Liver (tissue), 9 donors: Measurements from ENCODE around the gene PRND. TPM values are rescaled to one million over a fixed set of nuclear protein-coding genes. Genes with fewer than 3 reads are reported as not detected.

Source experiments
- DNase-seq: peaks from one replicate; pipeline ENCODE4 v3.0.0-alpha.2; 2017; ENCODE audit warnings: low spot score
- H3K27ac ChIP-seq, 2 donors: one replicate each; pipeline ENCODE4 v1.7.0; 2013; ENCODE audit warnings: inconsistent platforms in 2 of 2, low read length in 2 of 2, control low read depth in 1 of 2, low read depth in 1 of 2, mild to moderate bottlenecking in 1 of 2
- H3K27me3 ChIP-seq, 4 donors: one replicate each; pipeline versions ENCODE4 v1.6.1 to v1.7.0; 2013; ENCODE audit warnings: low read length in 3 of 4, inconsistent platforms in 1 of 4, mild to moderate bottlenecking in 1 of 4, moderate library complexity in 1 of 4; ENCODE audit not compliant: control insufficient read depth in 4 of 4, insufficient read depth in 4 of 4
- H3K36me3 ChIP-seq, 4 donors: one replicate each; pipeline versions ENCODE4 v1.6.1 to v1.7.0; 2013; ENCODE audit warnings: low read length in 3 of 4, mild to moderate bottlenecking in 3 of 4, low read depth in 1 of 4, moderate library complexity in 1 of 4; ENCODE audit not compliant: control insufficient read depth in 4 of 4, insufficient read depth in 3 of 4
- H3K4me1 ChIP-seq, 4 donors: one replicate each; pipeline versions ENCODE4 v1.6.1 to v1.7.0; 2013; ENCODE audit warnings: low read length in 3 of 4, mild to moderate bottlenecking in 3 of 4, moderate library complexity in 1 of 4; ENCODE audit not compliant: control insufficient read depth in 4 of 4, insufficient read depth in 4 of 4
- H3K4me3 ChIP-seq, 3 donors: one replicate each; pipeline versions ENCODE4 v1.6.1 to v1.7.0; 2013; ENCODE audit warnings: low read length in 3 of 3, control low read depth in 1 of 3, low read depth in 1 of 3, mild to moderate bottlenecking in 1 of 3
- H3K9ac ChIP-seq, 2 donors: one replicate each; pipeline ENCODE4 v1.7.0; 2013; ENCODE audit warnings: low read length in 2 of 2, mild to moderate bottlenecking in 2 of 2, moderate library complexity in 2 of 2, control low read depth in 1 of 2, low read depth in 1 of 2
- H3K9me3 ChIP-seq, 4 donors: one replicate each; pipeline versions ENCODE4 v1.6.1 to v1.7.0; 2013; ENCODE audit warnings: low read length in 3 of 4; ENCODE audit not compliant: control insufficient read depth in 4 of 4
- EGR1 ChIP-seq, 2 donors: IDR thresholded peaks; 2 replicates each; pipeline ENCODE4 v1.6.1; 2016 to 2018; ENCODE audit warnings: antibody characterized with exemption in 2 of 2, low read depth in 2 of 2
- FOXA2 ChIP-seq: IDR thresholded peaks from 2 replicates; pipeline ENCODE4 v1.6.1; 2016; ENCODE audit warnings: antibody characterized with exemption
- GABPA ChIP-seq, 2 donors: IDR thresholded peaks in 1 of 2; conservative IDR thresholded peaks in 1 of 2; 2 replicates each; pipeline ENCODE4 v1.6.1; 2016; ENCODE audit warnings: antibody characterized with exemption in 2 of 2, mild to moderate bottlenecking in 1 of 2, moderate library complexity in 1 of 2
- HNF4G ChIP-seq: IDR thresholded peaks from 2 replicates; pipeline ENCODE4 v1.6.1; 2016; ENCODE audit warnings: antibody characterized with exemption
- JUND ChIP-seq, 2 donors: IDR thresholded peaks; 2 replicates each; pipeline ENCODE4 v1.6.1; 2016; ENCODE audit warnings: antibody characterized with exemption in 2 of 2
- NR2F2 ChIP-seq: IDR thresholded peaks from 2 replicates; pipeline ENCODE4 v1.6.1; 2016; ENCODE audit warnings: antibody characterized with exemption
- RAD21 ChIP-seq, 2 donors: IDR thresholded peaks; 2 replicates each; pipeline ENCODE4 v1.6.1; 2016; ENCODE audit warnings: antibody characterized with exemption in 2 of 2, mild to moderate bottlenecking in 2 of 2
- SP1 ChIP-seq: IDR thresholded peaks from 2 replicates; pipeline ENCODE4 v1.6.1; 2018; ENCODE audit warnings: antibody characterized with exemption, mild to moderate bottlenecking
- TAF1 ChIP-seq: conservative IDR thresholded peaks from 2 replicates; pipeline ENCODE4 v1.6.1; 2016; ENCODE audit warnings: antibody characterized with exemption, mild to moderate bottlenecking
- YY1 ChIP-seq: IDR thresholded peaks from 2 replicates; pipeline ENCODE4 v1.6.1; 2016; ENCODE audit warnings: antibody characterized with exemption, mild to moderate bottlenecking
- WGBS: extraction: QIAGEN DNeasy Blood & Tissue Kit; methylation state at CpG from one replicate; pipeline ENCODE4 v1.1.7; 2013; 5-methylcytosine and 5-hydroxymethylcytosine counted together
- polyA plus RNA-seq, 2 donors: library from polyadenylated mRNA; stranded (reverse) in 1 of 2; unstranded in 1 of 2; fragments of 200-250 nt in 1 of 2; fragments of >200 nt in 1 of 2; fragmentation: Nextera tagmentation in 1 of 2; extraction: Ambion mirVana in 1 of 2; gene quantifications; one replicate each; pipeline versions ENCODE4 v1.2.1 to v1.2.3, GENCODE V29; 2013 to 2015
- total RNA-seq, 2 donors: library from RNA; depleted of rRNA; stranded (reverse); fragments of >200 nt; gene quantifications; one replicate each; pipeline ENCODE4 v1.2.3, GENCODE V29; 2014
- TF ChIP-seq, protein P1 (sequence below): fragments of 150-350 bp; IDR thresholded peaks from 2 replicates; pipeline ENCODE4 v1.5.1; 2017; ENCODE audit warnings: improper control_type of control experiment, low read depth, low read length; ENCODE audit not compliant: missing input control
- TF ChIP-seq, protein P2 (sequence below): IDR thresholded peaks from 2 replicates; pipeline ENCODE4 v1.6.1; 2016; ENCODE audit warnings: antibody characterized with exemption
- TF ChIP-seq, protein P3 (sequence below): IDR thresholded peaks from 2 replicates; pipeline ENCODE4 v1.6.1; 2016; ENCODE audit warnings: antibody characterized with exemption, mild to moderate bottlenecking
- TF ChIP-seq, protein P4 (sequence below): IDR thresholded peaks from 2 replicates; pipeline ENCODE4 v1.6.1; 2016; ENCODE audit warnings: antibody characterized with exemption
- donor health status: healthy.
- donor health status: healthy.
- donor health status: healthy.
- donor health status: healthy.
- donor health status: healthy.

Gene PRND
- total and polyA plus RNA-seq, 4 donors, result 0.23 TPM; not detected in 3

DNA sequence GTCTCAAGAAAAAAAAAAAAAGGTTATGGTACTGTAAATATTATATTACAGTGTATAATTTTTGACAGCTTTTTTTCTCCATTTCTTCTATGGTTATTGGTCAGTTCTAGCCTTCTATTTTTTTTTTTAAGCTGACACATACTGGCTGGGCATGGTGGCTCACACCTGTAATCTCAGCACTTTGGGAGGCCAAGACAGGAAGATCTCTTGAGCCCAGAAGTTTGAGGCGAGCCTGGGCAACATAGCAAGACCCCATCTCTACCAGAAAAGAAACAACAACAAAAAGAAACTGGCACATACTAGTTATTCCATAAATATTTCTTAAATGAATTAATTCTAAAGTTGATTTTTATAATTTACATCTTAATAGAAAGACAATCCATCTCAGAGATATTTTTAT is 27.6 kb upstream of the PRND start:
- no peaks in the 10 kb centered on the region for H3K27me3 ChIP-seq
- H3K27ac ChIP-seq, result no peak overlapping the region
- H3K9ac ChIP-seq, result no peak overlapping the region
- no peaks in the 10 kb centered on the region for H3K4me1 ChIP-seq
- peaks cover 0 to under 1% (median 0%) of the 10 kb centered on the region in 4 donors for H3K36me3 ChIP-seq
- no peak for DNase-seq
- WGBS, result 99% methylated on average over 1 of the region's 1 CpG
- no peaks in the 10 kb centered on the region for H3K9me3 ChIP-seq
- TF ChIP-seq, protein P1, sequence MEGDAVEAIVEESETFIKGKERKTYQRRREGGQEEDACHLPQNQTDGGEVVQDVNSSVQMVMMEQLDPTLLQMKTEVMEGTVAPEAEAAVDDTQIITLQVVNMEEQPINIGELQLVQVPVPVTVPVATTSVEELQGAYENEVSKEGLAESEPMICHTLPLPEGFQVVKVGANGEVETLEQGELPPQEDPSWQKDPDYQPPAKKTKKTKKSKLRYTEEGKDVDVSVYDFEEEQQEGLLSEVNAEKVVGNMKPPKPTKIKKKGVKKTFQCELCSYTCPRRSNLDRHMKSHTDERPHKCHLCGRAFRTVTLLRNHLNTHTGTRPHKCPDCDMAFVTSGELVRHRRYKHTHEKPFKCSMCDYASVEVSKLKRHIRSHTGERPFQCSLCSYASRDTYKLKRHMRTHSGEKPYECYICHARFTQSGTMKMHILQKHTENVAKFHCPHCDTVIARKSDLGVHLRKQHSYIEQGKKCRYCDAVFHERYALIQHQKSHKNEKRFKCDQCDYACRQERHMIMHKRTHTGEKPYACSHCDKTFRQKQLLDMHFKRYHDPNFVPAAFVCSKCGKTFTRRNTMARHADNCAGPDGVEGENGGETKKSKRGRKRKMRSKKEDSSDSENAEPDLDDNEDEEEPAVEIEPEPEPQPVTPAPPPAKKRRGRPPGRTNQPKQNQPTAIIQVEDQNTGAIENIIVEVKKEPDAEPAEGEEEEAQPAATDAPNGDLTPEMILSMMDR, result no peak
- TF ChIP-seq, protein P2, sequence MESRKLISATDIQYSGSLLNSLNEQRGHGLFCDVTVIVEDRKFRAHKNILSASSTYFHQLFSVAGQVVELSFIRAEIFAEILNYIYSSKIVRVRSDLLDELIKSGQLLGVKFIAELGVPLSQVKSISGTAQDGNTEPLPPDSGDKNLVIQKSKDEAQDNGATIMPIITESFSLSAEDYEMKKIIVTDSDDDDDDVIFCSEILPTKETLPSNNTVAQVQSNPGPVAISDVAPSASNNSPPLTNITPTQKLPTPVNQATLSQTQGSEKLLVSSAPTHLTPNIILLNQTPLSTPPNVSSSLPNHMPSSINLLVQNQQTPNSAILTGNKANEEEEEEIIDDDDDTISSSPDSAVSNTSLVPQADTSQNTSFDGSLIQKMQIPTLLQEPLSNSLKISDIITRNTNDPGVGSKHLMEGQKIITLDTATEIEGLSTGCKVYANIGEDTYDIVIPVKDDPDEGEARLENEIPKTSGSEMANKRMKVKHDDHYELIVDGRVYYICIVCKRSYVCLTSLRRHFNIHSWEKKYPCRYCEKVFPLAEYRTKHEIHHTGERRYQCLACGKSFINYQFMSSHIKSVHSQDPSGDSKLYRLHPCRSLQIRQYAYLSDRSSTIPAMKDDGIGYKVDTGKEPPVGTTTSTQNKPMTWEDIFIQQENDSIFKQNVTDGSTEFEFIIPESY, result no peak
- TF ChIP-seq EGR1 (IDR thresholded peaks at IDR 0.05; ENCODE audit: low read depth in 2 of 2) (no peak), HNF4G (no peak), GABPA (IDR thresholded peaks at IDR 0.05 in 1 of 2, conservative IDR thresholded peaks at IDR 0.05 in 1 of 2) (no peak), RAD21 (IDR thresholded peaks at IDR 0.05) (no peak), SP1 (no peak), TAF1 (no peak), FOXA2 (no peak), YY1 (no peak)
- TF ChIP-seq, protein P3, sequence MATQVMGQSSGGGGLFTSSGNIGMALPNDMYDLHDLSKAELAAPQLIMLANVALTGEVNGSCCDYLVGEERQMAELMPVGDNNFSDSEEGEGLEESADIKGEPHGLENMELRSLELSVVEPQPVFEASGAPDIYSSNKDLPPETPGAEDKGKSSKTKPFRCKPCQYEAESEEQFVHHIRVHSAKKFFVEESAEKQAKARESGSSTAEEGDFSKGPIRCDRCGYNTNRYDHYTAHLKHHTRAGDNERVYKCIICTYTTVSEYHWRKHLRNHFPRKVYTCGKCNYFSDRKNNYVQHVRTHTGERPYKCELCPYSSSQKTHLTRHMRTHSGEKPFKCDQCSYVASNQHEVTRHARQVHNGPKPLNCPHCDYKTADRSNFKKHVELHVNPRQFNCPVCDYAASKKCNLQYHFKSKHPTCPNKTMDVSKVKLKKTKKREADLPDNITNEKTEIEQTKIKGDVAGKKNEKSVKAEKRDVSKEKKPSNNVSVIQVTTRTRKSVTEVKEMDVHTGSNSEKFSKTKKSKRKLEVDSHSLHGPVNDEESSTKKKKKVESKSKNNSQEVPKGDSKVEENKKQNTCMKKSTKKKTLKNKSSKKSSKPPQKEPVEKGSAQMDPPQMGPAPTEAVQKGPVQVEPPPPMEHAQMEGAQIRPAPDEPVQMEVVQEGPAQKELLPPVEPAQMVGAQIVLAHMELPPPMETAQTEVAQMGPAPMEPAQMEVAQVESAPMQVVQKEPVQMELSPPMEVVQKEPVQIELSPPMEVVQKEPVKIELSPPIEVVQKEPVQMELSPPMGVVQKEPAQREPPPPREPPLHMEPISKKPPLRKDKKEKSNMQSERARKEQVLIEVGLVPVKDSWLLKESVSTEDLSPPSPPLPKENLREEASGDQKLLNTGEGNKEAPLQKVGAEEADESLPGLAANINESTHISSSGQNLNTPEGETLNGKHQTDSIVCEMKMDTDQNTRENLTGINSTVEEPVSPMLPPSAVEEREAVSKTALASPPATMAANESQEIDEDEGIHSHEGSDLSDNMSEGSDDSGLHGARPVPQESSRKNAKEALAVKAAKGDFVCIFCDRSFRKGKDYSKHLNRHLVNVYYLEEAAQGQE, result no peak
- H3K4me3 ChIP-seq, result no peak overlapping the region

DNA sequence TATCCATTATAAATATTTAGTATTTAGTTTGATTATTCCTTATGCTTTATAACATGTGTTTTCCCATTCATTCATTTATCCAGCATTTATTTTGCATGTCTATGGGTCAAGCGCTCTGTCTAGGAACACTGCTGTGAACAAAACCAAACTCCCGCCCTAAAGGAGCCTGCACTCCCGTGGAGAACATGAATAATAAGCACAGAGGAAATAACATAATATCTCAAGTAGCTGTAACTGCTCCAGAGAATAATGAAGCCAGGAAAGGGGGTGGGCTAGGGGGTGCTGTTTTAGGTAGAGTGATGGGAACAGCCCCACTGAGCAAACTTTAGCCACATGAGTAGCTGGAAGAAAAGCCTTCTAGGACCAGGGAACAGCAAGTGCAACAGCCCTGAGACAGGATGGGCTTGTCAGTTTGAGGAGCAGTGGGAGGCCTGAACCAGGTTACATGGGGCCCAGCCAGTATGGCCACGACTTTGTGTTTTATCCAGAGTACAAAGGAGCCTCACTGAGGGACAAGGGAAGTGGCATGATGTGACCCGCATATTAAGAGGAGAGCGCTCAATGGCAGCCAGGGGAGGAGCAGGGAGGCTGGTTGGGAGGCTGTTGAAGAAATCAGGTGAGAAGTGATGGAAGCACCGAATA is 24.4 kb upstream of the PRND start:
- H3K9ac ChIP-seq, result no peak overlapping the region
- no peaks in the 10 kb centered on the region for H3K9me3 ChIP-seq
- no peak for DNase-seq
- no peak overlapping the region for H3K27ac ChIP-seq
- H3K36me3 ChIP-seq, result peaks cover 3 to 7% (median 5%) of the 10 kb centered on the region in 4 donors
- no peaks in the 10 kb centered on the region for H3K27me3 ChIP-seq
- 93% methylated on average over 7 of the region's 7 CpGs for WGBS
- H3K4me3 ChIP-seq, result no peak overlapping the region
- no peaks in the 10 kb centered on the region for H3K4me1 ChIP-seq
- TF ChIP-seq FOXA2, result no peak
- no peak for TF ChIP-seq HNF4G
- no peak for TF ChIP-seq NR2F2
- no peak for TF ChIP-seq YY1
- TF ChIP-seq, protein P2, result no peak
- TF ChIP-seq JUND (IDR thresholded peaks at IDR 0.05), result no peak
- TF ChIP-seq, protein P4, sequence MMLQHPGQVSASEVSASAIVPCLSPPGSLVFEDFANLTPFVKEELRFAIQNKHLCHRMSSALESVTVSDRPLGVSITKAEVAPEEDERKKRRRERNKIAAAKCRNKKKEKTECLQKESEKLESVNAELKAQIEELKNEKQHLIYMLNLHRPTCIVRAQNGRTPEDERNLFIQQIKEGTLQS, result no peak
- TF ChIP-seq GABPA (IDR thresholded peaks at IDR 0.05 in 1 of 2, conservative IDR thresholded peaks at IDR 0.05 in 1 of 2), result no peak
- TF ChIP-seq, protein P3, result no peak
- TF ChIP-seq, protein P1, result no peak
